Measurements from ENCODE around the gene AATF.

DNA sequence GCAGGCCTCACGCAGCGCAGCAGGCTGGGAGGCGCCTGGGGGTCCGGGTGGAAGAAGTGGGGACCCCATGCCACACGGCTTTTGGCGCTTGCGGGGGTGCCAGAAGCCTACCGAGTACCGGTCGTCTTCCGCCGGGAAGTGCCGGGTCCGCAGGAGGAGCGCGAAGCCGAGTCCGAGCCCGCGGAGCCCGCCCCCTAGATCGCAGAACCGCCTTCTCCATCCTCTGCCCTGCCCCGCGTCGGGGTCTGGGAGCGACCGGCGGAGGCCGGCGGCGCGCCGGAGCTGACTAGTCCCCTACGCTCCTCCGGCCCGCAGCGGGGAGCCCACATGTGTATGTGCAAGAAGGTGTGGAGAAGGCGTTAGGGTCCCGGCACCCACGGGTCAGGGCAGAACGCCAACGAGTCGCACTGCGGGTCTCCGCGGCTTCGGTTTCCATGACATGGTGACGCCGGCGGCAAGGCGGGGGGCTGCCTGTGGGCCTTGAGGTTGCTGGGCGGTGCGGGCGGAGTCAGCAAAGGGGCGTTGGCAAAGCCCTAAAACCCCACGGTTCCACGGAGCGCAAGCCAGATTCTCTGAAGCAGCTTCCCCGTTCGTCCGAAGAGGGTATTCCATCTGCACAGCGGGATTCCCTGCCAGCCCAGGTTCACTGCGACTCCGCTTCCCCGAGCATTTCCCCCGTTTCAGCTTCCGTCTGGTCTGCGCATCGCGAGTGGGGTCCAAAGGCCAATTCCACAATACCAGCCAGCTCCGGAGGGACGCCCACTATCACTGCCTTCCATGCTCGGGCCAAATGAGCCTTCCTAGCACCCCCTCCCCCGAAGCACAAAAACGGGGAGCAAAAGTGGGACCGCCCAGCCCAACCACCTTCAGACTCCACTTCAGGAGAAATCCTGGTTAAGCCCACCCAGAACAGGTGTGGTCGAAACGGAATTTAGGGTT lies 13.8 kb upstream of the AATF start:
- TF ChIP-seq ESRRA (CRISPR knock-in tag; IDR thresholded peaks at IDR 0.05; ENCODE audit: borderline replicate concordance) (no peak), JUN (CRISPR knock-in tag; IDR thresholded peaks at IDR 0.05) (no peak), TEAD4 (CRISPR knock-in tag; IDR thresholded peaks at IDR 0.05) (no peak), ZNF317 (CRISPR knock-in tag; IDR thresholded peaks at IDR 0.05; ENCODE audit: borderline replicate concordance, low read depth) (no peak), RORB (CRISPR knock-in tag; IDR thresholded peaks at IDR 0.05) (no peak)
- TF ChIP-seq, protein P1, sequence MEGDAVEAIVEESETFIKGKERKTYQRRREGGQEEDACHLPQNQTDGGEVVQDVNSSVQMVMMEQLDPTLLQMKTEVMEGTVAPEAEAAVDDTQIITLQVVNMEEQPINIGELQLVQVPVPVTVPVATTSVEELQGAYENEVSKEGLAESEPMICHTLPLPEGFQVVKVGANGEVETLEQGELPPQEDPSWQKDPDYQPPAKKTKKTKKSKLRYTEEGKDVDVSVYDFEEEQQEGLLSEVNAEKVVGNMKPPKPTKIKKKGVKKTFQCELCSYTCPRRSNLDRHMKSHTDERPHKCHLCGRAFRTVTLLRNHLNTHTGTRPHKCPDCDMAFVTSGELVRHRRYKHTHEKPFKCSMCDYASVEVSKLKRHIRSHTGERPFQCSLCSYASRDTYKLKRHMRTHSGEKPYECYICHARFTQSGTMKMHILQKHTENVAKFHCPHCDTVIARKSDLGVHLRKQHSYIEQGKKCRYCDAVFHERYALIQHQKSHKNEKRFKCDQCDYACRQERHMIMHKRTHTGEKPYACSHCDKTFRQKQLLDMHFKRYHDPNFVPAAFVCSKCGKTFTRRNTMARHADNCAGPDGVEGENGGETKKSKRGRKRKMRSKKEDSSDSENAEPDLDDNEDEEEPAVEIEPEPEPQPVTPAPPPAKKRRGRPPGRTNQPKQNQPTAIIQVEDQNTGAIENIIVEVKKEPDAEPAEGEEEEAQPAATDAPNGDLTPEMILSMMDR (IDR thresholded peaks at IDR 0.05) = no peak
- TF ChIP-seq, protein P2, sequence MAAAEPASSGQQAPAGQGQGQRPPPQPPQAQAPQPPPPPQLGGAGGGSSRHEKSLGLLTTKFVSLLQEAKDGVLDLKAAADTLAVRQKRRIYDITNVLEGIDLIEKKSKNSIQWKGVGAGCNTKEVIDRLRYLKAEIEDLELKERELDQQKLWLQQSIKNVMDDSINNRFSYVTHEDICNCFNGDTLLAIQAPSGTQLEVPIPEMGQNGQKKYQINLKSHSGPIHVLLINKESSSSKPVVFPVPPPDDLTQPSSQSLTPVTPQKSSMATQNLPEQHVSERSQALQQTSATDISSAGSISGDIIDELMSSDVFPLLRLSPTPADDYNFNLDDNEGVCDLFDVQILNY (CRISPR knock-in tag; IDR thresholded peaks at IDR 0.05) = 0 out of 2 replicates have a peak, but pooled peaks have one; percentile 2
- TF ChIP-seq, protein P3, sequence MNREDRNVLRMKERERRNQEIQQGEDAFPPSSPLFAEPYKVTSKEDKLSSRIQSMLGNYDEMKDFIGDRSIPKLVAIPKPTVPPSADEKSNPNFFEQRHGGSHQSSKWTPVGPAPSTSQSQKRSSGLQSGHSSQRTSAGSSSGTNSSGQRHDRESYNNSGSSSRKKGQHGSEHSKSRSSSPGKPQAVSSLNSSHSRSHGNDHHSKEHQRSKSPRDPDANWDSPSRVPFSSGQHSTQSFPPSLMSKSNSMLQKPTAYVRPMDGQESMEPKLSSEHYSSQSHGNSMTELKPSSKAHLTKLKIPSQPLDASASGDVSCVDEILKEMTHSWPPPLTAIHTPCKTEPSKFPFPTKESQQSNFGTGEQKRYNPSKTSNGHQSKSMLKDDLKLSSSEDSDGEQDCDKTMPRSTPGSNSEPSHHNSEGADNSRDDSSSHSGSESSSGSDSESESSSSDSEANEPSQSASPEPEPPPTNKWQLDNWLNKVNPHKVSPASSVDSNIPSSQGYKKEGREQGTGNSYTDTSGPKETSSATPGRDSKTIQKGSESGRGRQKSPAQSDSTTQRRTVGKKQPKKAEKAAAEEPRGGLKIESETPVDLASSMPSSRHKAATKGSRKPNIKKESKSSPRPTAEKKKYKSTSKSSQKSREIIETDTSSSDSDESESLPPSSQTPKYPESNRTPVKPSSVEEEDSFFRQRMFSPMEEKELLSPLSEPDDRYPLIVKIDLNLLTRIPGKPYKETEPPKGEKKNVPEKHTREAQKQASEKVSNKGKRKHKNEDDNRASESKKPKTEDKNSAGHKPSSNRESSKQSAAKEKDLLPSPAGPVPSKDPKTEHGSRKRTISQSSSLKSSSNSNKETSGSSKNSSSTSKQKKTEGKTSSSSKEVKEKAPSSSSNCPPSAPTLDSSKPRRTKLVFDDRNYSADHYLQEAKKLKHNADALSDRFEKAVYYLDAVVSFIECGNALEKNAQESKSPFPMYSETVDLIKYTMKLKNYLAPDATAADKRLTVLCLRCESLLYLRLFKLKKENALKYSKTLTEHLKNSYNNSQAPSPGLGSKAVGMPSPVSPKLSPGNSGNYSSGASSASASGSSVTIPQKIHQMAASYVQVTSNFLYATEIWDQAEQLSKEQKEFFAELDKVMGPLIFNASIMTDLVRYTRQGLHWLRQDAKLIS (CRISPR knock-in tag; IDR thresholded peaks at IDR 0.05; ENCODE audit: borderline replicate concordance) = no peak

Data from WTC11 (cell line).